ENCODE measurements around the gene EPHB1.

DNA sequence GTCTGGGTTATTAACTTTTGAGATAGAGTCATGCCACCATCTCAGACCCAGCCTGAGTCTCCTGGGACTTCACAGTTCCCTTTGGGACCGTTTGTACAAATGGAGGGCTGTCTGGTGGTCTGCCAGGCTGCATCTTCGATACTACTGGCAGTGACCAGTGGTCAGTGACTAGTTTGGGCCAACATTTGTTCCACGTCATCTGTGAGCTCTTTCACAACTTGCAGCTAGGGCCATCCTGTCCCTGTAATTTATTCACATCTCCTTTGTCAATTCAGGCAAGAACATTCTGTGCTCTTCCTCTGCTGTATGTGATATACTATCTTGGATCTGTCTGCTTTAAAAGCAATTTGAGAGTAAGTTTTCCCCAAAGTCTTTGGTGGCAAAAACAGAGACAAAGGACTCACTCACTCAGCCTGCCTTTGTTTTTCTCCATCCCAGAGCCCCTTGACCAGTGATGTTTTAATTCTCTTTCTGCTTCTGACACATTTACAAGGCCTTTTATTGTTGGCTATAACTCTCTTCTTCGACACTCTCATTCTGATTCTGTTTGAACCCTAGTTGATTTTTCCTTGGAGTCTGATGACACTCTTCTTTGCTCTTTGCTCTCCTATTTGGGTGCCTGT, 353.4 kb downstream of the EPHB1 start:
- TF ChIP-seq POLR2A (IDR thresholded peaks at IDR 0.05) = no peak
- TF ChIP-seq, protein P1, sequence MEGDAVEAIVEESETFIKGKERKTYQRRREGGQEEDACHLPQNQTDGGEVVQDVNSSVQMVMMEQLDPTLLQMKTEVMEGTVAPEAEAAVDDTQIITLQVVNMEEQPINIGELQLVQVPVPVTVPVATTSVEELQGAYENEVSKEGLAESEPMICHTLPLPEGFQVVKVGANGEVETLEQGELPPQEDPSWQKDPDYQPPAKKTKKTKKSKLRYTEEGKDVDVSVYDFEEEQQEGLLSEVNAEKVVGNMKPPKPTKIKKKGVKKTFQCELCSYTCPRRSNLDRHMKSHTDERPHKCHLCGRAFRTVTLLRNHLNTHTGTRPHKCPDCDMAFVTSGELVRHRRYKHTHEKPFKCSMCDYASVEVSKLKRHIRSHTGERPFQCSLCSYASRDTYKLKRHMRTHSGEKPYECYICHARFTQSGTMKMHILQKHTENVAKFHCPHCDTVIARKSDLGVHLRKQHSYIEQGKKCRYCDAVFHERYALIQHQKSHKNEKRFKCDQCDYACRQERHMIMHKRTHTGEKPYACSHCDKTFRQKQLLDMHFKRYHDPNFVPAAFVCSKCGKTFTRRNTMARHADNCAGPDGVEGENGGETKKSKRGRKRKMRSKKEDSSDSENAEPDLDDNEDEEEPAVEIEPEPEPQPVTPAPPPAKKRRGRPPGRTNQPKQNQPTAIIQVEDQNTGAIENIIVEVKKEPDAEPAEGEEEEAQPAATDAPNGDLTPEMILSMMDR (IDR thresholded peaks at IDR 0.05) = no peak
